GM21825 (cell line): ENCODE results near the gene PHC2.

Experiments
- ATAC-seq: cut with Tn5 transposase; IDR thresholded peaks from one replicate; pipeline ENCODE4 v1.9.1; 2021; ENCODE audit warnings: mild to moderate bottlenecking, moderate library complexity; ENCODE audit not compliant: unreplicated experiment

The PHC2 gene

DNA sequence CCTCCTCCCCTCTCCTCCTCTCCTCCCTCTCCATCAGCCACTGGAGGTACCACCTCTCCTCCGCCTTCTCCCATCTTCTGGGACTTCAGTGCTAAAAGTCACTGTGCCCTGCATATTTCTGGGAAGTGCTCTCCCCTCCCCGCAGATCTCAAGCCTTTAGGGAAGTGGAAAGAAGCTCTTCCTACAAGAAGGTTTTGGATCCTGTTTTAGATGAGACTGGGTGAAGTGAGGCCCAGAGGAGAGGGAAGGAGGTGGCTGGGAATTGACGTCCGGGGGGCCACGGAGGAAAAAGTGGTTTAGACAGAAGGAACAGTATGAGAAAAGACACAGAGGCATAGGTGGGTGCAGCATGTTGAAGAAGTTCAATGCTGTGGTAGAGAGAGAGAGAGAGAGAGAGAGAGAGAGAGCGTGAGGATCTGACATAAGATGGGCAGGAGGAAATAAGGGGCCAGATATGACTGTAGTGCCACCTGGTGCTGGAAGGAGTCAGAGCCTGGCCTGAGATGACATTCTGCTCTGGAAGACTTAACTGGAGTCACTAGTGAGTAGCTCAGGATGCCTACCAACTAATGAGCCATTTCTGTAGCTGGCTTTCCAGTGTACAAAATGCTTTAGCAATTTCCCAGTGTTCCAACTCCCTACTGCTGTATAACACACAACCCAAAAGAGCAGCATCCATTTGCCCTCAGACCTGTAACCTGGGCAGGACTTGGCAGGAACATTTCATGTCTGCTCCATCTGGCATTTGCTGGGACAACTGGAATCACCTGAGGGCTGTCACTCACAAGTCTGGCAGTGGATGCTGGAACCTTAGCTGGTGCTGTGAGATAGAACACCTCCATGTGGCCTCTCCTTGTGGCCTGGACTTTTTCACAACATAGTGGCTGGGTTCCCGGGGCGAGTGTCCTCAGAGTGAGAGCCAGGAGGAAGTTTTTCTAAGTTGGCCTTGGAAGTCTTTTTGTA is 24.9 kb upstream of the PHC2 start:
- no peak for ATAC-seq

- ATAC-seq, result no peak
Measured at GRCh38 chr1:33454646-33455282, 23.9 kb upstream of the PHC2 start.

DNA sequence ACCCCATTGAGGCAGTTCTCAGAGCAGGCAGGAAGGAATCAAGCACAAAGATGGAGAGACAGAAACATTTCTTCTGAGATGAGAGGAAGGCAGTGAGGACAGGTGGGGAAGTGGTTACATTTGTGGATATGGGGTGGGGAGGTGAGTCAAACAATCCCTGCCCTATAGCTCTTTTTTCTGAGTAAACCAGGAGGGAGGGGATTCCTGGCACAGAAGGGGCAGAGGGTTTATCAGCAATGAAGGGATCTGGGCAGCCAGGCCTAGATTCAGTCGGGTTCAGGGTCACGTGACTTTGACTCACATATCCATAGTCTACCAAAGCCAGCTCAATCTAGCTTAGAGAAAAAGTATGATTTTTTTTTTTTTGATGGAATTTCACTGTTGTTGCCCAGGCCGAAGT is 15.7 kb upstream of the PHC2 start:
- ATAC-seq, result no peak

GRCh38 chr1:33445108-33445507 is 14.2 kb upstream of the PHC2 start:
- no peak for ATAC-seq

DNA sequence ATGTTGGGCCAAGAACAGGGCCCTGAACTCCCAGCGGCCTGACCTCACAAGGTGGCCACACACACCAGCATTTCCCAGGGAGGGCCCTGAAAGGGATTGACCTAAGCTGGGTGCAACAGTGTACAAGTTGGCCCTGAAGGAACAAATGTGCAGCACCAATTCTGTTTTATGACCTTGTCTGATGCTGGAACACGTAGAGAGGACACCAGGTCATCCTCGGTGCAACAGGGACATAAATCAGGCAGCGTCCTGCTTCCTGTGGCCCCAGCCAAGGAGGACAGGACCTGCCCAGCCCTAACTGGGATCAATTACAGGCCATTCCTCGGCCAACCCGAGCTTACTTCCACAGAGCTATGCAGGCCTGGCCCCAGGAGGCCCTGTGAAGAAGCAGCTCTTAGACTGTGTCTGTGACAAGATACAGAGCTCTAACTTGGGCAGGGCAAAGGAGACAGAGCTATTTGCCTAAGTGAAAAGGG is 12.8 kb upstream of the PHC2 start:
- ATAC-seq, result no peak

- ATAC-seq, result no peak
Measured at GRCh38 chr1:33443080-33443704, 12.3 kb upstream of the PHC2 start.

DNA sequence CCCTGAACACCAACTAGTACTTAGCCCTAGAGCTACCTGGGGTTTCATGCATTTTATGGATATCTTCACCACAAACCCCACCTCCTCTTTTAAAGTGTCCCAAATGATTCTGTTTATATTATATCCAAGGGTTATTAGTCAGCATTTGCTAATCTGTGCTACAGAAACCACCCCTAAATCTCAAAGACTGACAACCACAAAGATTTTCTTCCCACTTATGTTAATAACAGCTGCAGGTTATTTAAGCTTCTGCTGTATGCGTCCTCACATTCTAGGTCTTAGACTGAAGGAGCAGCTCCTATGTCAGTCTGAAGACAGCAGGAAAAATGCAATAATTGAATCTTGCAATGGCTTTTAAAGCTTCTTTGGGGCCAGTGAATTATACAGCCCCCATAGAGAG is 11.2 kb upstream of the PHC2 start:
- no peak for ATAC-seq

DNA sequence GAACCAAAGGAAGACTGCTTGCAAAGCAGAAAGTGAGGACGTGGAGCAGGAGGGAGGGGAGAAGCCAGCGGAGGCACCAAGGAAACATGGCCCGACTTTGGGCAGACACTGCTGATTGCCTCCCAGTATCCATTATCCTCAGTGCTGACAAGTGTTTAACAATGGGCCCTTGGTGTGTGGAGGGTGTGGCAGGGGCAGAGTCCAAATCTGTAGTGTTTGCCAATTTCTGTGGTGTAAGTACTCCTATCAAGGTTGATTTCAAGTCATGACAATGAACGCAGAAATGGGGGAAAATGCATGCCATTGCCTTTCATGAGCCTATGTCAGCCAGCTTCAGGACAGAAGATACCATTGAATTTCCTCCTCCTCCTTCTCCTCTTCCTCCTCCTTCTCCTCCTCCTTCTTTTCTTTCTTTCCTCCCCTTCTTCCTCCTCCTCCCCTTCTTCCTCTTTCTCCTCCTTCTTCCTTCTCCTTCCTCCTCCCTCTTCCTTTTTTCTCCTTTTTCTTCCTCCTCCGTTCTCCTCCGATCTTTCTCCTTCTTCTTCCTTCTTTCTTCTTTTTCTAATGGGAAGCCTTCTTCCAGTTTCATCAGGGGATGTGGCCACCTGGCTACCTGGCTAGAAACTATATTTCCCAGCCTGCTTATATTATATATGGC is 10.3 kb upstream of the PHC2 start:
- ATAC-seq, result no peak

DNA sequence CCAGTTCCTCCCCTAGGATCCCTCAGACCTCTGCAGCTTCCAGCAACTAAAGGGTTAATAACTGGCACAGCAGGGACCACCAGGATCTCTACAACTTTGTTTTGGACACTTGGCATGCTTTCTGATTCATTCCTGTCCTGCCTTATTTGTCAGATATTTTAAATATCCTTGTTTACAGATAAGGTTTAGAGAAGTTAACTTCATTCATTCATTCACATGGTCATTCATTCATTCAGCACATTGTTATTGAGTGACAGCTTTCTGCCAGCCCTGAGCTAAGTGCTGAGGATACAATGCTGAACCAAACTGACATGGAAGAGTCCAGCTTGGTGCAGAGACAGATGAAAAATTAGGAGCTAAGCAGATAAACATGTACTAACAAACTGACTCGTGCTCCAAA is 8.8 kb upstream of the PHC2 start:
- no peak for ATAC-seq

DNA sequence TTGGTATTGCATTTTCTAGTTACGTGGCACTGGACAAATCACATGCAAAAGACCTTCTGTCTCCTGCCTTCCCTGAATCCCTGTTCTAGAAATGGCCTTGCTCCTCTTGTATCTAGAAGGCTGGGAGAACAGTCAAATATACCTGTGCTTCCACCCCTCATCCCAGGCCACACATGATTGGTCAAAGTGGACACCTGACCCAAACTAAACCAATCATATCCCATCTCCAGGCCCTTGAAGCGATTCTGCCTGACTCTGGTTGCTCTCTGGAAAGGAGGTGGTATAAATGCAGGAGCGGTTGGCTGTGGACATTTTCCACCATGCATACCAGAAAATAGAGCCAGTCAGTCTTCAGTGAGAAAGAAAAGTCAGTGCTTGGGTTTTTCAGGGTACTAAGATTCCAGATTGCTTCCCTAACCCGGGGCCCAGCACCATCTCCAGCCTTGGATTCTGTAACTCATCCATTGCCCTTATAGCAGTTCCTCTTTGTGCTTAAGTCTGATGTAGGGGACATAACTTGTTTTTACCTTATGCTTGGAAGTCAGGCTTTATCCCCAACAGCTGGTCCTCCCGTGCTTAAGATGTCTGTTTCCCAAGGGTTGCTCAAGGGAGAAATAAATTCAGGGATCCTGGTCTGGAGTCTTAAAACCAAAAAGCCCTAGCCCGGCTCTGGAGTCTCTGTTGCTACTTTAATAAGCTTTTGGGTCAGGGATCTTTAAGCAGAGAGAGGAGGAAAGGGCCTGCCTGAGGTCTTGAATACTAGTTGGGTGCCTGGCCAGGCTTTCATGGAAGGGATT is 7.7 kb upstream of the PHC2 start:
- ATAC-seq, result no peak

GRCh38 chr1:33436557-33437285 is 5.8 kb upstream of the PHC2 start:
- ATAC-seq, result no peak

DNA sequence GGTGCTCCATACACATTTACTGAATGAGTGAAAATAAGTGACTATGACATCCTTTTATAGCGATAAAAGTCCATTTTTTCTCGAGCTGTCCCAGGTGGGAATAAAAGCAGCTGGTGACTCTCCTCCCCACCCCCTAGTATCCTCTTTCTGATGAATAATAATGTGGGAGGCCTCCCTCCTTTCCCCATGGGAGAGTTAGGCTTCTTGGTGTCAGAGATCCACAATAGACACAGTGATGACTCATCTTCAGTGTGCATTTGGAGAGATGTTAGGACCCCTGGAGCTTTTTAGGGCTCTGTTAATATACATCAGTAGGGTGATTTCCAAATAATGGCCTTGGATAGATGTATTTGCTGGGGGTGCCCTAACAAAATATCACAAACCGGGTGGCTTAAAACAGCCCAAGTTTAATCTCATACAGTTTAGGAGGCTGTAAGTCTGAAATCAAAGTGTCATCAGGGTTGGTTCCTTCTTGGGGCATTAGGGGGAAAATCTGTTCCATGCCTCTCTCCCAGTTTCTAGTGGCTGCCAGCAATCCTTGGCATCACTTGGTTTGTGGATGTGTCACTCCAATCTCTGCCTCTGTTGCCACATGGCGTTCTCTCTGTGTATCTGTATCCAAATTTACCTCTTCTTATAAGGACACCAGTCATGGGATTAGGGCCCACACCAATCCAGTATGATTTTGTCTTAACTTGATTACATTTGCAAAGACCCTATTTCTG is 4.4 kb upstream of the PHC2 start:
- no peak for ATAC-seq

DNA sequence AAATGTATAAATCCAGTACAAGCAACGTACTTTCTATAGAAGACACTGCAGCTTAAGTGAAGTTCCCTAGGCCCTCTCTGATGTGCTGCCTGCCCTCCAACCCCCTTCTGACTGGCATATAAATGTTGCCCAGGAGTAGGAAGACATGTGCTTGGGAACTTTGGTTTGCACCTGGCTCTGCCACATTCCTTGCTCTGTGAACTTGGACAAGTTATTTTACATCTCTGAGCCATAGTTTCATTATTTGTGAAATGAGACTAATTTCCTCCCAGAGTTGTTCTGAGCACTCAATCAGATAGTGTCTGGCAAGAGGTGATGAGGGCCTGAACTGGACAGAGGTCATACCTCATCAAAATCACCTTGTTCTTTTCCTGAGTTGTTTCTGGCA is 3.5 kb upstream of the PHC2 start:
- no peak for ATAC-seq

DNA sequence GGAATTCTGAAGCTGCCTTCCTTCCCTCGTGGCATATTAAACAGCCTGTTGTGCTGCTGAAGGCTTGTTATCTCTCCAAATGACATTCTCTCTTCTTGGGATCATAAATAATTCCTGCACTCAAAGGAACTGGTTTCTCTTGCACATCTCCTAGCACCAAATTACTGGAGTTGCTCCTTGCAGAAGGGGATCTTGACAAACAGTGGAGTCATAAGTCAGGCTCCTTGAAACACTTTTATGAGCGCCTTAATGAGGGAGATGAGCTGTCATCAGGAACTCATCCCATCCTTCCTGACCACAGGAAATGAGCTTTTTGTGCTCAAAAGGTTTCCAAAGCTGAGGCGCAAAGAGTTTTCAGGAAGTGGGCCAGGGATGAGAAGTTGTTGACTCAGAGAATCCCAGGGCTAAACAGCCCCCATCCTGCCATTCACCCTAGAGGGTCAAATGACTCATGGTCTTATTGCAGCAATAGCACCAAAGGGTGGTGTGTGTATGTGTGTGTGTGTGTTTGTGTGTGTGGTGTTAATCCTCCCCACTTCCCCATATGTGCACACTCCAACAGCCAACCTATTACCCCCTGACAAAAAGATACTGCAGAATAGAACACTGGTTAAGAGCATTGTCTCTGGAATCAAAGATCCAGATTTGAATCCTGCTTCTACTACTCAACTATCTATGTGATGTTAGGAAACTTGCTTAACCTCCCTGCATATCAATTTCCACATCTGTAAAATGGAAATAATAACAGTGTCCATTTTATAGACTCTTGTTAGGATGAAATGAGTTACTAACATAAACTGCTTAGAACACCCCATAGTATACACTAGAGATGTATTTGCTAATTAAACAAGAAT is 2.8 kb upstream of the PHC2 start:
- ATAC-seq, result no peak

GRCh38 chr1:33429856-33430691 is 821 bp downstream of the PHC2 start:
- ATAC-seq, result no peak

DNA sequence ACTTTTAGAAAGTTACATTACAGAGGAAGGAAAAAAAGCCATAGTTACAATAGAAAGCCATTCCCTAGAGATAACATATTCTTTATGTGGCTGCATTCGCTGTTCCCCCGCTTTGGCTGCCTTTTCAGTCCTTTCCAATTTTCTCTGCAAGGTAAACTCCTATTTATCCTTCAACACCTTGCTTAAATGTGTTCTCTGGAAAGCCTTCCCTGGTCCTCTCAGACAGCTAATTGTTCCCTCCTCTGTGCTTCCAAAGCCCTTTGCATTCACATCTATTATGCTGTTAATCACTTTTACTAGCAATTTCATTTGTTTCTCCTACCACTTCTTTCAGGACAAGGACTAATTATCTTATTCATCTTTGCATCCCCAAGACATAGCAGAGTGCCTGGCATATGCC is 1.6 kb downstream of the PHC2 start:
- no peak for ATAC-seq

GRCh38 chr1:33428661-33429060 is 2.2 kb downstream of the PHC2 start:
- no peak for ATAC-seq
